Fibroblast of skin of back (primary cell): ENCODE measurements around the gene CFAP74.

Experiments
- DNase-seq: peaks from one replicate; pipeline ENCODE4 v3.0.0-alpha.2; 2013

The CFAP74 gene

GRCh38 chr1:2039251-2039650 lies 35.7 kb upstream of the CFAP74 start:
- no peak for DNase-seq

GRCh38 chr1:2038229-2038628 lies 34.6 kb upstream of the CFAP74 start:
- no peak for DNase-seq

GRCh38 chr1:2037314-2037979 lies 33.9 kb upstream of the CFAP74 start:
- DNase-seq: no peak

DNA sequence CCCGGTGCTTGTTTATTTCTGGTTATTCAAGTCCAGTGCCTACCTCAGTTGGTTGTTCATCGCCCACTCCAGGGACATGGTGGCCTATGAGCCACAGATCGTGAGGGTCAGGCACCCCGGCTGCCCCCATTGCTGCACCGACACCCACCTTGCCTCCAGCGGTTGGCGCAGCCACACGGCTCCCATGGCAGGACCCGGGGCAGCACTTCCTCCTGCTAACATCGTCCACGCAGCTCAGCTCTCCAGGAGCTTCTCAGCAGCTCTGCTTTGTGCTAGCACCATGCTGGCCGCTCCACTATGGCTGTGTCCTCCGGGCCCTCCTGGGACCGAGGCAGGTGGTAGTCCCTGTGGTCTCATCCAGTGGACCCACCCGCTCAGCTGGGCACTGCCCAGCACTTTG lies 32.7 kb upstream of the CFAP74 start:
- no peak for DNase-seq

DNA sequence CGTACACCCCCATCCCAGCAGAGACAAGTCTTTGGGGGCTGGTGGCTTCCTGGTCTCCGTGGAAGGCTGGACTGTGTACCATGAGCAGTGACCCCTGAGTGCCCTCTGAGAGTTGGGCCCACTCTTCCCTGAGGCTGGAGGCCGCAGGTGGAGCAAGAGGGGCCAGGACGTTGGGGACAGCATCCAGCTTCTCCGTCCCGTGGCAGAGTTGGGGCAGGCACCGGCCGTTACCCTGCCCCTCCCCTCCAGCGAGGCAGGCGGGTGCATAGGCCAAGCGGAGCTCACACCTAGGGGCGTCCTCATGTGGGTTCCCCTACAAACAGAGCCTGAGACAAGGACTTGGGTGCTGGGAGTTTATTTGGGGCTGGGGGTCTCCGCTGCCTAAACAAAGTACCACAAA lies 29.6 kb upstream of the CFAP74 start:
- DNase-seq: no peak

GRCh38 chr1:2032737-2033136 lies 29.2 kb upstream of the CFAP74 start:
- no peak for DNase-seq

GRCh38 chr1:2031546-2032540 lies 28.3 kb upstream of the CFAP74 start:
- no peak for DNase-seq

DNA sequence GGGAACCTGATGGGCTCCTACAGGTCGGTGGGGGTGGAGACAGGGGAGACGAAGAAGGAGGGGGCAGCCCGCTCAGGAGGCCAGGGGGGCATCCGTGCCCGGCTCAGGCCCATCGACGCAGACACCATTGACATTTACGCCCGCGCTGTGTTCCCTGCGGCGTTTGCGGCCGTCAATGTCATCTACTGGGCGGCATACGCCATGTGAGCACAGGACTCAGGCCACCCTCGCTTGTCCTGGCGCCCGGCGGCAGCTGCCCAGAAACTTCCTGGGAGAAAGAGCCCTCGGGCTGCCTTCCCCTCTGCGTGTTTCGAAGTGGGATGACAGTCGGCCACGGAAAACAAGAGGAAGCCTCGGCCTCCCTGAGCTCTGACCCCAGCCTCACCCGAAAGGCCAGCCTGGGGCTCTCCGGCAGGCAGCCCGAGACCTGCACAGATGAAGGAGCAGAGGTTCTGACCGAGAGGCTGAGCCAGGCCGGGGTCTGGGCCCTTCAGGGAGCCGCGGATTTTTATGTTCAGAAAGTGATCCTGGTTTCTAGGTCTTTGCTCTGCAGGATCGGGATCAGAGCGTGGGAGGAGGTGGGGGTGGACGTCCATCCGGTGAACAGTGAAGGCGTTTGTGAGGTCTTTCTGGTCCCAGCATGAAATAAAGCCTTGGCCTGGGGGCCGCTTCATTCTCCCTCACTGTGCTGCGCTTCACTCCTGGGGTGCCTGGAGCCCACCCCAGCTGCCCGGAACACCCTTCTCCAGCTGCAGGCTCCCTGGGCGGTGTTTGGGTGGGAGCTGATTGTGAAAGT lies 26.7 kb upstream of the CFAP74 start:
- no peak for DNase-seq

- DNase-seq: no peak
These were observed 26.0 kb upstream of the CFAP74 start for GRCh38 chr1:2029561-2029960.

DNA sequence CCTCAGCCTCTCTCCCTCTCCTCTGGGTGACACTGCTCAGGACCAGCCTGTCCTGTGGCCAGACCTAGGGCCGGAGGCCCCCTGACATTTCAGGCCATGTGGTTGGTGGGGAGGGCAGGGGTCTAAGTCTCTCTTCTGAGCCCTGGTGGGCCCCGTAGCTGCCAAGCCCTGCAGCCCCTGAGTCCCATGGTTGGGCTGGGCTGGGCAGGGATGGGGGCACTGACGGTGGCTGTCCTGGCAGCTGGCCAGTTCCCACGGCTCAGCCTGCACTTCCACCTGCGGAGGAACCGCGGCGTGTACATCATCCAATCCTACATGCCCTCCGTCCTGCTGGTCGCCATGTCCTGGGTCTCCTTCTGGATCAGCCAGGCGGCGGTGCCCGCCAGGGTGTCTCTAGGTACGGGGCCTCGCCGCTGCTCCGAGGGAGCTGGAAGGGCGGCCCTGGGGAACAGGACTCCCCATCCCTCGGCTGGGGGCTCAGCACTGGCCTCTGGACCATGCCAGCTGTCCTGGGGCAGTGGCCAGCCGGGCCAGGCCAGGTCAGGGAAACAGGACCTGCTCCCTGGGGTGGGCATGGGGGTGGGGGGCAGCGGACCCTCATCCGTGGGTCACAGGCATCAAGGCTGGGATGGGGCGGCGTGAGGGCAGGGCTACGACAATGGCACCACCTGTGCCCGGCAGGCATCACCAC lies 25.4 kb upstream of the CFAP74 start:
- no peak for DNase-seq

DNA sequence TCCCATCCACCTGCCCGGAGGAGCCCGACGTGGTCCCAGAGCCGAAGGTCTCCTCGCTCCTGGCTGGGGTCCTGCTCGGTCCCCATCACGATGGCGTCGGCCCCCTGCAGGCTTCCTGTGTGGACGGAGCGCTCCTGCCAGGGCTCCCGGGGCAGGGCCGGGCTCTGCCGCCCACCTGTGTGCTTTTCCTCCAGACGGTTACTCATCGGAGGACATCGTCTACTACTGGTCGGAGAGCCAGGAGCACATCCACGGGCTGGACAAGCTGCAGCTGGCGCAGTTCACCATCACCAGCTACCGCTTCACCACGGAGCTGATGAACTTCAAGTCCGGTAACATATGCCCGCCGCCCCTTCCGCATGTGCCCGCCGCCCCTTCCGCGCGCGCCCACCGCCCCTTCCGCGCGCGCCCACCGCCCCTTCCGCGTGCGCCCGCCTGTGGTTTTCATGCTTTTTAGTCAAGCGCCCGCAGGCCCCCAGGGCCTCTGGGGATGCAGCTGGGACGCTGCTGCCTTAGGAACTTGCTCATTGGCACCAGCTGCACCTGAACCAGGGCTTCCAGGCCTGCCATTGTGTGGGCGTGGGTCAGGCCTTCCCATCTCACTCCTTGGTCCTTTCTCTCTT lies 24.5 kb upstream of the CFAP74 start:
- no peak for DNase-seq

DNA sequence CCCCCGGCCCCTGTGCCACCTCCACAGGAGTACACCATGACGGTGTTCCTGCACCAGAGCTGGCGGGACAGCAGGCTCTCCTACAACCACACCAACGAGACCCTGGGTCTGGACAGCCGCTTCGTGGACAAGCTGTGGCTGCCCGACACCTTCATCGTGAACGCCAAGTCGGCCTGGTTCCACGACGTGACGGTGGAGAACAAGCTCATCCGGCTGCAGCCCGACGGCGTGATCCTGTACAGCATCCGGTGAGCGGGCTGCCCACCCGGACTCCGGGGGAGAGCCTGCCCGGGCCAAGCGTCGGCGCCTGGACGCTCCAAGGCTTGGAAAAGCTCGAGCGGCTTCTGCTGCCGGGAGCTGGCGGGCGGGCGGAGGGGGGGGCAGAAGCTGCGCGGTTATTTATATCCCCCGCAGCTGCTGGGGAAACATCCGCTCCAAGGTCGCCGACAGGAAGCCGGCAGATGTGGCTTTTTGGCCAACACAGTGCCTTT lies 21.9 kb upstream of the CFAP74 start:
- DNase-seq: no peak

- no peak for DNase-seq
These were observed 21.3 kb upstream of the CFAP74 start for GRCh38 chr1:2024887-2025286.

- no peak for DNase-seq
These were observed 20.9 kb upstream of the CFAP74 start for GRCh38 chr1:2024451-2024850.

GRCh38 chr1:2023187-2023586 lies 19.6 kb upstream of the CFAP74 start:
- DNase-seq: no peak

GRCh38 chr1:2022063-2022770 lies 18.6 kb upstream of the CFAP74 start:
- no peak for DNase-seq

DNA sequence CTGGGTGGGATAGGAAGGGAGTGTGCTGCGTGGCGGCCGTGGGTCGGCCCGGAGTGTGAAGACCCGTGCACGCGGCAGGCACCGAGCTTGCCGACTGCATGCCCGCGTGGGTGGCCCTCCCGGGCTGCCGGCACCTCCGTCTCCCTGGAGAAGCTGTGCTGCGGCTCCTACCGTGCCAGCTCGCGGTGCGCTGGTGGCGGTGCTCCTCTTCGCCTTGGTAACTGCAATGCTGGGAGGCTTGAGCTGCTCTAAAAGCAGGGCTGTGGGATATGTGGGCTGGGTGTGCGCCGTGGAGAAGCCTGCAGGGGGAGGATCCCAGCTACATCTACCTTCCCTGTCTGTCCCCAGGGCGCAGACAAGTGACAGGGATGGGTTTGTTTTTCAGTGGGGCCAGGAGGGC lies 18.0 kb upstream of the CFAP74 start:
- no peak for DNase-seq

- DNase-seq: no peak
These were observed 16.7 kb upstream of the CFAP74 start for GRCh38 chr1:2020310-2020655.

DNA sequence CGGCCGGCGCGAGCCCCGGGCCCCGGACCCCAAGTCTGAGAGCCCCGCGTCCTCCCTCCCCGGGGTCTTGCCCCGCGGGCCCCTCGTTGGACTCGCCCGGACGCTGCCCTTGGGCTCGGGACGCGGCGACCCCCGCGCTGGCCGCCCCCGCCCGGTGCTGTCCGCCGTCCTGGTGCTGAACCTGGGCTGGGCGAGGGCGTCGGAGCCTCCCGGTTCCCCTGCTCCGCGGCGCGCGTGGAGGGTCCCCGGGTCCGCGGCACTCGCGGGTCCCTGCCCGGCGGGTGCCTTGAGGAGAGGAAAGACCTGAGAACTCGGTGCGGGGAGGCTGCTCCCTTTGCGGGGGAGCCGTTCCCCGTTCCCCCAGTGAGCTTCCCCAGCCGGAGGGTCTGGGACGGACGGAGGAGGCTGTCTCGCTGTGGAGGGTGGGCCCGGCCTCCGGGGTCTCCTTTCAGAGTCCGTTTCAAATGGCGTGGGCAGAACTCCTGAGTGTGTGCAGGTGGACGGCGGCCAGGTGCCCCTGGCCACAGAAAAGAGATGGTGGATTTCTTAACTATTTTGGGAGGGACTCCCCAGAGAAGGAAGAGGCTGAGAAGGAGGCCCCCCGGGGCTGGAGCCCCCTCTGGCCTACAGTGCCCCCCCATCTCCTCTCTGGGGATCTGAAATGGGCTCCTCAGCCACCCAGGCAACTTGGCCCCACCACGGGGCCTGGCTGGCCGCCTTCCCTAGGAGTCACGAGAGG lies 16.2 kb upstream of the CFAP74 start:
- peak; percentile 6 for DNase-seq

- no peak for DNase-seq
These were observed 15.6 kb upstream of the CFAP74 start, which contains the start of gene GABRD for GRCh38 chr1:2019172-2019543. Gene GABRD (plus strand): TSS chr1:2019345. CDS start chr1:2019424, 79 bp downstream.
